HEK293 (cell line): Measurements from ENCODE around the gene COL6A2.

Experiments used
- SP2 ChIP-seq: fragments of 450-650 bp; formaldehyde crosslinking; IDR thresholded peaks from 2 replicates; pipeline ENCODE4 v1.5.1; 2016; ENCODE audit warnings: missing biosample characterization, missing genetic modification characterization
- ZNF624 ChIP-seq: fragments of 450-650 bp; formaldehyde crosslinking; IDR thresholded peaks from 2 replicates; pipeline ENCODE4 v1.5.1; 2017; ENCODE audit warnings: missing biosample characterization, missing genetic modification characterization
- TF ChIP-seq, protein P1 (sequence below): fragments of 450-650 bp; formaldehyde crosslinking; IDR thresholded peaks from 2 replicates; pipeline ENCODE4 v1.5.1; 2016; ENCODE audit warnings: missing biosample characterization, missing genetic modification characterization
- TF ChIP-seq, protein P2 (sequence below): fragments of 450-650 bp; formaldehyde crosslinking; IDR thresholded peaks from 2 replicates; pipeline ENCODE4 v1.5.1; 2016; ENCODE audit warnings: missing biosample characterization, missing genetic modification characterization
- TF ChIP-seq, protein P3 (sequence below): fragments of 450-650 bp; formaldehyde crosslinking; IDR thresholded peaks from 2 replicates; pipeline ENCODE4 v1.5.1; 2017; ENCODE audit warnings: missing biosample characterization, missing genetic modification characterization
- TF ChIP-seq, protein P4 (sequence below): fragments of 450-650 bp; formaldehyde crosslinking; IDR thresholded peaks from 2 replicates; pipeline ENCODE4 v1.5.1; 2016; ENCODE audit warnings: missing biosample characterization, missing genetic modification characterization

DNA sequence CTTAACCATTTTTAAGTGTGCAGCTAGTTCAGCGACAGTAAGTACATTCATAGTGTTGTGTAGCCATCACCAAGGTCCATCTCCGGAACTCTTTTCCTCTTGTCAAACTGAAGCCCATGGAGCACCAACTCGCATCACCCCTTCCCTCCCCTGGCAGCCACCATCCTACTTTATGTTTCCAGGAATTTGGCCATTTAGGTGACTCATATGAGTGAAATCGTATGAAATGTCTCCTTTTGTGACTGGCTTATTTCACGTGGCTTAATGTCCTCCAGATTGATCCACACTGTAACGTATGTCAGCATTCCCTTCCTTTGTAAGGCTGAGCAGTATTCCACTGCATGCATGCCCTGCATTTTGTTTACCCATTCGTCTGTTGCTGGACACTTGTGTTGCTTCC, 2.5 kb downstream of the COL6A2 start:
- TF ChIP-seq, protein P1, sequence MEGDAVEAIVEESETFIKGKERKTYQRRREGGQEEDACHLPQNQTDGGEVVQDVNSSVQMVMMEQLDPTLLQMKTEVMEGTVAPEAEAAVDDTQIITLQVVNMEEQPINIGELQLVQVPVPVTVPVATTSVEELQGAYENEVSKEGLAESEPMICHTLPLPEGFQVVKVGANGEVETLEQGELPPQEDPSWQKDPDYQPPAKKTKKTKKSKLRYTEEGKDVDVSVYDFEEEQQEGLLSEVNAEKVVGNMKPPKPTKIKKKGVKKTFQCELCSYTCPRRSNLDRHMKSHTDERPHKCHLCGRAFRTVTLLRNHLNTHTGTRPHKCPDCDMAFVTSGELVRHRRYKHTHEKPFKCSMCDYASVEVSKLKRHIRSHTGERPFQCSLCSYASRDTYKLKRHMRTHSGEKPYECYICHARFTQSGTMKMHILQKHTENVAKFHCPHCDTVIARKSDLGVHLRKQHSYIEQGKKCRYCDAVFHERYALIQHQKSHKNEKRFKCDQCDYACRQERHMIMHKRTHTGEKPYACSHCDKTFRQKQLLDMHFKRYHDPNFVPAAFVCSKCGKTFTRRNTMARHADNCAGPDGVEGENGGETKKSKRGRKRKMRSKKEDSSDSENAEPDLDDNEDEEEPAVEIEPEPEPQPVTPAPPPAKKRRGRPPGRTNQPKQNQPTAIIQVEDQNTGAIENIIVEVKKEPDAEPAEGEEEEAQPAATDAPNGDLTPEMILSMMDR: no peak
- TF ChIP-seq ZNF624 (tag by site-specific recombination) (no peak), SP2 (no peak)
- TF ChIP-seq, protein P2, sequence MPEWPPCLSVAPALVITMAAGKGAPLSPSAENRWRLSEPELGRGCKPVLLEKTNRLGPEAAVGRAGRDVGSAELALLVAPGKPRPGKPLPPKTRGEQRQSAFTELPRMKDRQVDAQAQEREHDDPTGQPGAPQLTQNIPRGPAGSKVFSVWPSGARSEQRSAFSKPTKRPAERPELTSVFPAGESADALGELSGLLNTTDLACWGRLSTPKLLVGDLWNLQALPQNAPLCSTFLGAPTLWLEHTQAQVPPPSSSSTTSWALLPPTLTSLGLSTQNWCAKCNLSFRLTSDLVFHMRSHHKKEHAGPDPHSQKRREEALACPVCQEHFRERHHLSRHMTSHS: no peak
- TF ChIP-seq, protein P3, sequence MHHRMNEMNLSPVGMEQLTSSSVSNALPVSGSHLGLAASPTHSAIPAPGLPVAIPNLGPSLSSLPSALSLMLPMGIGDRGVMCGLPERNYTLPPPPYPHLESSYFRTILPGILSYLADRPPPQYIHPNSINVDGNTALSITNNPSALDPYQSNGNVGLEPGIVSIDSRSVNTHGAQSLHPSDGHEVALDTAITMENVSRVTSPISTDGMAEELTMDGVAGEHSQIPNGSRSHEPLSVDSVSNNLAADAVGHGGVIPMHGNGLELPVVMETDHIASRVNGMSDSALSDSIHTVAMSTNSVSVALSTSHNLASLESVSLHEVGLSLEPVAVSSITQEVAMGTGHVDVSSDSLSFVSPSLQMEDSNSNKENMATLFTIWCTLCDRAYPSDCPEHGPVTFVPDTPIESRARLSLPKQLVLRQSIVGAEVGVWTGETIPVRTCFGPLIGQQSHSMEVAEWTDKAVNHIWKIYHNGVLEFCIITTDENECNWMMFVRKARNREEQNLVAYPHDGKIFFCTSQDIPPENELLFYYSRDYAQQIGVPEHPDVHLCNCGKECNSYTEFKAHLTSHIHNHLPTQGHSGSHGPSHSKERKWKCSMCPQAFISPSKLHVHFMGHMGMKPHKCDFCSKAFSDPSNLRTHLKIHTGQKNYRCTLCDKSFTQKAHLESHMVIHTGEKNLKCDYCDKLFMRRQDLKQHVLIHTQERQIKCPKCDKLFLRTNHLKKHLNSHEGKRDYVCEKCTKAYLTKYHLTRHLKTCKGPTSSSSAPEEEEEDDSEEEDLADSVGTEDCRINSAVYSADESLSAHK (tag by site-specific recombination): no peak
- TF ChIP-seq, protein P4, sequence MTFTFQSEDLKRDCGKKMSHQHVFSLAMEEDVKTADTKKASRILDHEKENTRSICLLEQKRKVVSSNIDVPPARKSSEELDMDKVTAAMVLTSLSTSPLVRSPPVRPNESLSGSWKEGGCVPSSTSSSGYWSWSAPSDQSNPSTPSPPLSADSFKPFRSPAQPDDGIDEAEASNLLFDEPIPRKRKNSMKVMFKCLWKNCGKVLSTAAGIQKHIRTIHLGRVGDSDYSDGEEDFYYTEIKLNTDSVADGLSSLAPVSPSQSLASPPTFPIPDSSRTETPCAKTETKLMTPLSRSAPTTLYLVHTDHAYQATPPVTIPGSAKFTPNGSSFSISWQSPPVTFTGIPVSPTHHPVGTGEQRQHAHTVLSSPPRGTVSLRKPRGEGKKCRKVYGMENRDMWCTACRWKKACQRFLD (tag by site-specific recombination): no peak
